HepG2 (cell line): ENCODE results near the gene STX8. TPM values are rescaled to one million over a fixed set of nuclear protein-coding genes. Genes with fewer than 3 reads are reported as not detected.

Experiments
- ZNF318 ChIP-seq: sonication (generic); formaldehyde crosslinking; IDR thresholded peaks from 2 replicates; pipeline ENCODE4 v1.4.0; 2020; ENCODE audit warnings: mild to moderate bottlenecking, missing genetic modification reagents
- ZNF800 ChIP-seq: sonication (generic); formaldehyde crosslinking; IDR thresholded peaks from 2 replicates; pipeline ENCODE4 v1.4.0; 2020; ENCODE audit warnings: missing genetic modification reagents
- polyA plus RNA-seq, 8 experiments: library from polyadenylated mRNA; depleted of rRNA in 3 of 8; stranded (reverse) in 7 of 8; unstranded in 1 of 8; fragments of >200 nt; fragmentation: Illumina TruSeq in 4 of 8; extraction: Trizol in 4 of 8; gene quantifications; 2 replicates each; pipeline versions ENCODE4 v1.2.1 to v1.2.3, GENCODE V29; 2011 to 2016; ENCODE audit warnings: low read depth in 4 of 8, missing spikeins in 1 of 8, mixed read lengths in 1 of 8; ENCODE audit not compliant: insufficient read depth in 1 of 8
- total RNA-seq, 5 experiments: library from RNA; depleted of rRNA; stranded (reverse); fragments of >200 nt; fragmentation: Illumina TruSeq; extraction: Trizol; gene quantifications; 2 replicates each; pipeline ENCODE4 v1.2.3, GENCODE V29; 2016; ENCODE audit warnings: low read depth in 1 of 5

STX8 gene
- total and polyA plus RNA-seq, 2 of the 13 experiments (the other 11 are each of a cell fraction or from before 2014, with no cell fraction given) = 36.4 to 53.6 TPM

- TF ChIP-seq ZNF318 (CRISPR knock-in tag) (no peak), ZNF800 (CRISPR knock-in tag) (no peak)
These were observed 332.6 kb downstream of the STX8 start (continued) for GRCh38 chr17:9242983-9243382.
